Erythroblast (primary cell): Measurements from ENCODE around the gene GFOD2.

ENCODE experiments used
- GATA1 ChIP-seq: IDR thresholded peaks from 2 replicates; pipeline ENCODE4 v1.6.1; 2011; ENCODE audit warnings: low read depth, mild to moderate bottlenecking, control low read depth, low read length, moderate library complexity
- POLR2A ChIP-seq: IDR thresholded peaks from 2 replicates; pipeline ENCODE4 v1.6.1; 2011; ENCODE audit warnings: mild to moderate bottlenecking, low read length

- no peak for TF ChIP-seq POLR2A
- no peak for TF ChIP-seq GATA1
These were observed 62.0 kb downstream of the GFOD2 start for GRCh38 chr16:67657017-67657608.
